HL-60 (cell line): ENCODE data around the gene CPTP.

Source experiments
- DNase-seq, 2 experiments: peaks; one replicate each; pipeline ENCODE4 v3.0.0-alpha.2; 2010 to 2020; ENCODE audit warnings: low read depth in 1 of 2, low spot score in 1 of 2
- H3K27ac ChIP-seq: fragments of 250-450 bp; sonication (Bioruptor Pico); replicated peaks from 2 replicates; pipeline ENCODE4 v1.5.1; 2020; ENCODE audit warnings: mild to moderate bottlenecking, moderate library complexity
- H3K27me3 ChIP-seq: fragments of 250-450 bp; sonication (Bioruptor Pico); 2 replicates; pipeline ENCODE4 v1.5.1; 2021; ENCODE audit warnings: mild to moderate bottlenecking, moderate library complexity; ENCODE audit not compliant: insufficient read depth, poor library complexity, severe bottlenecking
- H3K4me3 ChIP-seq: replicated peaks from 2 replicates; pipeline ENCODE4 v1.5.1; 2011; ENCODE audit warnings: mild to moderate bottlenecking, control low read depth, low read length; ENCODE audit not compliant: insufficient read depth
- GABPA ChIP-seq: IDR thresholded peaks from 2 replicates; pipeline ENCODE4 v1.6.1; 2012; ENCODE audit warnings: low read depth
- POLR2AphosphoS5 ChIP-seq: IDR thresholded peaks from 2 replicates; pipeline ENCODE4 v1.6.1; 2012; ENCODE audit warnings: low read depth
- SPI1 ChIP-seq: IDR thresholded peaks from 2 replicates; pipeline ENCODE4 v1.6.1; 2012; ENCODE audit warnings: low read depth, mild to moderate bottlenecking, borderline replicate concordance
- TF ChIP-seq, protein P1 (sequence below): IDR thresholded peaks from 2 replicates; pipeline ENCODE4 v1.6.1; 2012; ENCODE audit warnings: low read depth; ENCODE audit not compliant: insufficient replicate concordance
- TF ChIP-seq, protein P2 (sequence below): IDR thresholded peaks from one replicate; pipeline ENCODE4 v1.5.1; 2011; ENCODE audit warnings: low read length, control low read depth, inconsistent platforms; ENCODE audit not compliant: insufficient read depth

The CPTP gene

DNA sequence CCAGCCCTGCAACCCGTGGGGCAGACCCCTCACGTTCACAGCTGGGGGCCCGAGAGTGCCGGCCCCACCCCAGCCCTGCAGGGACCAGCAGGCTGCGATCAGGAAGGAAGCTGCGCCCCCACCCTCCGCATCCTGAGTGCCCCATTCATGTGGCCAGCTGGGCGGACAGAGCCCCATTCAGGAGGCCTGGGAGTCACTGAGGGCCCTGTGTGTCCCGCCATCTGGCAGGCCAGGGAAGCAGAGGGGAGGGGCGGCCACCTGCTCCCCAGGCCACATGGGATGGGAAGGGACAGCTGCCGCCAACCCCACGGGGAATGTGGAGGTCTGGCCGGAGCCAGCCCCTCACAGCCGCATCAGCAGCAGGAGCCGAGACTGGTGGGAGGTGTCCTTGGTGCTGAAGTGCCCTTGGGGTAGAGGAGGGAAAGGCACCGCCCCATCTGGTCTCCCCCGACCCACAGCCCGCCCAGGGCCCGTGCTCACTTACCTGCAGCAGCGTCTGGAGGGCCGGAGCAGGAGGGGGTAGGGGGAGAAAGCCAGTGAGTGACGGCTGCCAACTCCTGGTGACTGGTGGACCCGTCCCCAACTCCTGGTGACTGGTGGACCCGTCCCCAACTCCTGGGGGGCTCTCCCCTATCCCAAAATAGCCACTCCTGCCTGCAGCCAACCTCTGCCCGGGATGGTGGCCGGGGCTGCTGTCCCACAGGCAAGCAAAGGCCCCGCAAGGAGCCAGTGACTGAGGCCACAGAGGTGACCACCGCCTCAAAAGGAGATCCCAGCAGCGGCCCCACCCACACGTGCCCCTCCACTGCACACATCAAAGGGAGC is 25.5 kb upstream of the CPTP start:
- Histone ChIP-seq H3K4me3 (no peak overlapping the region), H3K27ac (no peak overlapping the region), H3K27me3 (no peaks in the 10 kb centered on the region)
- DNase-seq: no peak
- TF ChIP-seq, protein P1, sequence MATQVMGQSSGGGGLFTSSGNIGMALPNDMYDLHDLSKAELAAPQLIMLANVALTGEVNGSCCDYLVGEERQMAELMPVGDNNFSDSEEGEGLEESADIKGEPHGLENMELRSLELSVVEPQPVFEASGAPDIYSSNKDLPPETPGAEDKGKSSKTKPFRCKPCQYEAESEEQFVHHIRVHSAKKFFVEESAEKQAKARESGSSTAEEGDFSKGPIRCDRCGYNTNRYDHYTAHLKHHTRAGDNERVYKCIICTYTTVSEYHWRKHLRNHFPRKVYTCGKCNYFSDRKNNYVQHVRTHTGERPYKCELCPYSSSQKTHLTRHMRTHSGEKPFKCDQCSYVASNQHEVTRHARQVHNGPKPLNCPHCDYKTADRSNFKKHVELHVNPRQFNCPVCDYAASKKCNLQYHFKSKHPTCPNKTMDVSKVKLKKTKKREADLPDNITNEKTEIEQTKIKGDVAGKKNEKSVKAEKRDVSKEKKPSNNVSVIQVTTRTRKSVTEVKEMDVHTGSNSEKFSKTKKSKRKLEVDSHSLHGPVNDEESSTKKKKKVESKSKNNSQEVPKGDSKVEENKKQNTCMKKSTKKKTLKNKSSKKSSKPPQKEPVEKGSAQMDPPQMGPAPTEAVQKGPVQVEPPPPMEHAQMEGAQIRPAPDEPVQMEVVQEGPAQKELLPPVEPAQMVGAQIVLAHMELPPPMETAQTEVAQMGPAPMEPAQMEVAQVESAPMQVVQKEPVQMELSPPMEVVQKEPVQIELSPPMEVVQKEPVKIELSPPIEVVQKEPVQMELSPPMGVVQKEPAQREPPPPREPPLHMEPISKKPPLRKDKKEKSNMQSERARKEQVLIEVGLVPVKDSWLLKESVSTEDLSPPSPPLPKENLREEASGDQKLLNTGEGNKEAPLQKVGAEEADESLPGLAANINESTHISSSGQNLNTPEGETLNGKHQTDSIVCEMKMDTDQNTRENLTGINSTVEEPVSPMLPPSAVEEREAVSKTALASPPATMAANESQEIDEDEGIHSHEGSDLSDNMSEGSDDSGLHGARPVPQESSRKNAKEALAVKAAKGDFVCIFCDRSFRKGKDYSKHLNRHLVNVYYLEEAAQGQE: peak; percentile 92
- TF ChIP-seq, protein P2, sequence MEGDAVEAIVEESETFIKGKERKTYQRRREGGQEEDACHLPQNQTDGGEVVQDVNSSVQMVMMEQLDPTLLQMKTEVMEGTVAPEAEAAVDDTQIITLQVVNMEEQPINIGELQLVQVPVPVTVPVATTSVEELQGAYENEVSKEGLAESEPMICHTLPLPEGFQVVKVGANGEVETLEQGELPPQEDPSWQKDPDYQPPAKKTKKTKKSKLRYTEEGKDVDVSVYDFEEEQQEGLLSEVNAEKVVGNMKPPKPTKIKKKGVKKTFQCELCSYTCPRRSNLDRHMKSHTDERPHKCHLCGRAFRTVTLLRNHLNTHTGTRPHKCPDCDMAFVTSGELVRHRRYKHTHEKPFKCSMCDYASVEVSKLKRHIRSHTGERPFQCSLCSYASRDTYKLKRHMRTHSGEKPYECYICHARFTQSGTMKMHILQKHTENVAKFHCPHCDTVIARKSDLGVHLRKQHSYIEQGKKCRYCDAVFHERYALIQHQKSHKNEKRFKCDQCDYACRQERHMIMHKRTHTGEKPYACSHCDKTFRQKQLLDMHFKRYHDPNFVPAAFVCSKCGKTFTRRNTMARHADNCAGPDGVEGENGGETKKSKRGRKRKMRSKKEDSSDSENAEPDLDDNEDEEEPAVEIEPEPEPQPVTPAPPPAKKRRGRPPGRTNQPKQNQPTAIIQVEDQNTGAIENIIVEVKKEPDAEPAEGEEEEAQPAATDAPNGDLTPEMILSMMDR: no peak

DNA sequence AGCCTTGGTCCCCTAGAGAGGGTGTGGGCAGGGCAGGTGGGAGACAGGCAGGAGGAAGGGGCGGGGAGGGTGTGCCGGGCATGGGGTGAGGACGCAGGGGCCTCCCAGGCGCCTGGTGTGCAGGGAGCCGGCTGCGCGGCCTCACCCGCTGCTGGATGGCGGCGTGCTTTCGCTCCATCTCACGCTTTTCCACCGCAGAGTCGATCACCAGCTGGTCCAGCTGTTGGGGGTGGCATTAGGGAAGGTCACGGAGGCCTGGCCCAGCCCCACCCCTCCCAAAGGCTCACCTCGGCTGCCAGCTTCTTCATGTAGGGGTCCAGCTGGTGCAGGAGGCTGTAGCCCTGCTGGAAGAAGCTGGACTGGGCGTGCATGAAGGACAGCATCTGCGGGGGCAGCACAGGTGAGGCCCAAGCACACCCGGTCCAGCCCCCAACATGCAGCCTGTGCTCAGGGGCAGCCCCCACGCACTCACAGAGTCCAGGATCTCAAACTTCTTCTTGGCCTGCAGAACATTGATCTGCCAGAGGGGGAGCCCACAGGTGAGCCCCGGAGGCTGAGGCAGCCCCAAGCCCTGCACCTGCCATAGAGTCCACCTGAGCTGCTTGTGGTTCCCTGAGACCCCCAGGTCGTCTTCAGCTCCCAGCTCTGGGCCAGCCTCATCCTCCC is 24.8 kb upstream of the CPTP start:
- no peaks in the 10 kb centered on the region for H3K27me3 ChIP-seq
- H3K27ac ChIP-seq: no peak overlapping the region
- no peak for DNase-seq
- TF ChIP-seq GABPA (no peak), SPI1 (no peak), POLR2AphosphoS5 (no peak; the same call in 1 of the 2 replicates)
- TF ChIP-seq, protein P1: no peak
- TF ChIP-seq, protein P2: no peak
- no peak overlapping the region for H3K4me3 ChIP-seq

DNA sequence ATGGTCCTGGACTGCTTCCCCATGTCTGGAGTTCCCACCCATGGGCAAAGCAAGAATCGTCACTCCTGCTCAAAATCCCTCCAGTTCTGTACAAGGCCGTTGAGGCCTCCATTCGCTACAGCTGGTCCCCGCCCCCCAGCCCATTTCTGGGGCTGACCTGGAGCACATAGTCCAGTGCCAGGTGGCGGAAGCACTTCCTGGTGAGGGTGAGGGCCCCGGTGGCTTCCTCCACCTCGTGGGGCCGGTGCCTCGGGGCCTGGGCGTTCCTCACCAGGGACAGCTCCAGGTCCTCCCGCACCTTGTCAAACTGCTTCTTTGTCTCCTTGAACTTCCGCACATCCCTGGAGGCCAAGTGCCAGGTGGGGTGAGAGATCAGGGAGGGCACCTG is 24.3 kb upstream of the CPTP start:
- TF ChIP-seq GABPA: no peak
- TF ChIP-seq, protein P1: peak; percentile 60
- no peaks in the 10 kb centered on the region for H3K27me3 ChIP-seq
- DNase-seq: no peak
- no peak overlapping the region for H3K27ac ChIP-seq
- no peak overlapping the region for H3K4me3 ChIP-seq
